CD14-positive monocyte (primary cell): ENCODE measurements around the gene OR2M2. TPM values are rescaled to one million over a fixed set of nuclear protein-coding genes. Genes with fewer than 3 reads are reported as not detected.

Source experiments
- DNase-seq, 3 donors: peaks; one replicate each; pipeline ENCODE4 v3.0.0-alpha.2; 2011 to 2022
- H2AFZ ChIP-seq: 2 replicates; pipeline ENCODE4 v1.6.0; 2012; ENCODE audit warnings: mild to moderate bottlenecking, low read depth, low read length, inconsistent platforms; ENCODE audit not compliant: insufficient read depth, poor library complexity, severe bottlenecking
- H3K27ac ChIP-seq, 2 donors: 1 replicate in 1 of 2; 2 replicates in 1 of 2; pipeline ENCODE4 v1.5.1; 2012 to 2013; ENCODE audit warnings: low read length in 2 of 2, control low read depth in 1 of 2, inconsistent platforms in 1 of 2, low read depth in 1 of 2, mild to moderate bottlenecking in 1 of 2
- H3K27me3 ChIP-seq, 2 donors: one replicate each; pipeline versions ENCODE4 v1.6.0 to v1.6.1; 2011 to 2013; ENCODE audit warnings: low read length in 2 of 2; ENCODE audit not compliant: control insufficient read depth in 2 of 2, insufficient read depth in 2 of 2
- H3K36me3 ChIP-seq, 2 donors: replicated peaks in 1 of 2; 1 replicate in 1 of 2; 2 replicates in 1 of 2; pipeline versions ENCODE4 v1.5.1 to v1.6.1; 2012 to 2013; ENCODE audit warnings: low read length in 2 of 2, control low read depth in 1 of 2, inconsistent platforms in 1 of 2, mild to moderate bottlenecking in 1 of 2; ENCODE audit not compliant: insufficient read depth in 2 of 2, control insufficient read depth in 1 of 2
- H3K4me1 ChIP-seq, 2 donors: 1 replicate in 1 of 2; 2 replicates in 1 of 2; pipeline versions ENCODE4 v1.5.1 to v1.6.1; 2012 to 2013; ENCODE audit warnings: low read length in 2 of 2, control low read depth in 1 of 2, inconsistent platforms in 1 of 2, mild to moderate bottlenecking in 1 of 2, moderate library complexity in 1 of 2; ENCODE audit not compliant: insufficient read depth in 2 of 2, control insufficient read depth in 1 of 2
- H3K4me2 ChIP-seq: replicated peaks from 2 replicates; pipeline ENCODE3; 2012; ENCODE audit warnings: low read length, moderate library complexity, mild to moderate bottlenecking; ENCODE audit not compliant: poor library complexity, severe bottlenecking; ENCODE audit errors: extremely low read depth
- H3K4me3 ChIP-seq, 3 experiments: fragments of 200-600 bp in 1 of 3; sonication (generic) in 1 of 3; replicated peaks in 1 of 3; 1 replicate in 2 of 3; 2 replicates in 1 of 3; pipeline ENCODE4 v1.5.1; 2011 to 2013; ENCODE audit warnings: low read length in 3 of 3, mild to moderate bottlenecking in 3 of 3, control low read depth in 2 of 3, low read depth in 2 of 3, inconsistent platforms in 1 of 3, moderate library complexity in 1 of 3
- H3K79me2 ChIP-seq: 2 replicates; pipeline ENCODE4 v1.6.0; 2012; ENCODE audit warnings: mild to moderate bottlenecking, control low read depth, inconsistent platforms, low read length, moderate library complexity; ENCODE audit not compliant: insufficient read depth
- H3K9ac ChIP-seq: 2 replicates; pipeline ENCODE4 v1.6.0; 2017; ENCODE audit warnings: low read length, mild to moderate bottlenecking; ENCODE audit not compliant: insufficient read depth, poor library complexity, severe bottlenecking
- H3K9me3 ChIP-seq, 2 donors: replicated peaks in 1 of 2; 1 replicate in 1 of 2; 2 replicates in 1 of 2; pipeline versions ENCODE4 v1.5.1 to v1.6.1; 2012 to 2013; ENCODE audit warnings: low read length in 2 of 2, control low read depth in 1 of 2; ENCODE audit not compliant: control insufficient read depth in 1 of 2, insufficient read depth in 1 of 2
- H4K20me1 ChIP-seq: 2 replicates; pipeline ENCODE4 v1.6.0; 2012; ENCODE audit warnings: mild to moderate bottlenecking, low read length, control low read depth, moderate library complexity; ENCODE audit not compliant: insufficient read depth
- H3K27ac Mint-ChIP-seq, 7 donors: one replicate each; pipeline ENCODE4 v1.8.0; 2020; ENCODE audit warnings: mild to moderate bottlenecking in 7 of 7, mixed read lengths in 7 of 7, moderate library complexity in 6 of 7, inconsistent platforms in 2 of 7
- H3K27me3 Mint-ChIP-seq, 3 donors: one replicate each; pipeline ENCODE4 v1.8.0; 2021 to 2022; ENCODE audit warnings: low read depth in 3 of 3, mild to moderate bottlenecking in 3 of 3, mixed read lengths in 3 of 3, moderate library complexity in 3 of 3, inconsistent platforms in 1 of 3
- H3K36me3 Mint-ChIP-seq, 2 donors: one replicate each; pipeline ENCODE4 v1.8.0; 2020; ENCODE audit warnings: mixed read lengths in 2 of 2, inconsistent platforms in 1 of 2, mild to moderate bottlenecking in 1 of 2
- H3K4me1 Mint-ChIP-seq: one replicate; pipeline ENCODE4 v1.8.0; 2020; ENCODE audit warnings: mild to moderate bottlenecking, mixed read lengths
- H3K4me3 Mint-ChIP-seq, 2 donors: one replicate each; pipeline ENCODE4 v1.8.0; 2020; ENCODE audit warnings: mild to moderate bottlenecking in 2 of 2, mixed read lengths in 2 of 2, moderate library complexity in 1 of 2
- H3K9me3 Mint-ChIP-seq, 7 donors: one replicate each; pipeline ENCODE4 v1.8.0; 2020 to 2022; ENCODE audit warnings: mixed read lengths in 7 of 7, mild to moderate bottlenecking in 6 of 7, moderate library complexity in 6 of 7, inconsistent platforms in 2 of 7
- WGBS: methylation state at CpG from one replicate; pipeline ENCODE4 v1.1.5; 2013; ENCODE audit warnings: missing lambda C conversion rate; ENCODE audit not compliant: insufficient coverage; 5-methylcytosine and 5-hydroxymethylcytosine counted together
- intact Hi-C, 2 donors: fragments of 100-400 bp; cut with micrococcal nuclease; formaldehyde crosslinking; loops; one replicate each; pipeline versions ENCODE4 v1.15.0 to v1.15.1; 2023
- polyA plus RNA-seq, 3 donors: library from polyadenylated mRNA; depleted of rRNA in 1 of 3; unstranded in 2 of 3; stranded (reverse) in 1 of 3; fragments of 300-500 nt in 2 of 3; fragments of >200 nt in 1 of 3; fragmentation: Illumina TruSeq in 2 of 3; gene quantifications; 1 replicate in 2 of 3; 2 replicates in 1 of 3; pipeline ENCODE4 v1.2.3, GENCODE V29; 2012 to 2021
- TF ChIP-seq, protein P1 (sequence below): fragments of 200-600 bp; IDR thresholded peaks from one replicate; pipeline ENCODE4 v1.8.0; 2022; ENCODE audit warnings: antibody characterized with exemption, mild to moderate bottlenecking

The OR2M2 gene
- polyA plus RNA-seq, 3 donors, result not detected

DNA sequence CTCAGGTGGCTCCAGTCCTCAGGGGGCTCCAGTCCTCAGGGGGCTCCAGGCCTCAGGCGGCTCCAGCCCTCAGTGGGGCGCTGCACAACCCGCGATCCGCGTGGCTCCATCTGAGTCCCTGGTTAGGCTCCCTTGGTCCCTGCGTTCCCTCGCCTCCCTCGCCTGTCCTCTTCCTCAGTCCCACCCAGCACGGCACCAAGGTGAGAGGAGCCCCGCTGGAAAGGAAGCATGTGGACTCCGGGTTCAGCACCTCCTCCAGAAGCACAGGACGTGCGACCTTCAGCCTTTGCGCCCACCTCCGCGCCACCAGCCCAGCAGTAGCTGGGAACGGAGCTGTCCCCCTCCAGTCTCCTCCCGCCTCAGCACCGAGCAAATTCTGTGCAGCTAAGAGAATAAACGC lies 37.8 kb upstream of the OR2M2 start:
- TF ChIP-seq, protein P1, sequence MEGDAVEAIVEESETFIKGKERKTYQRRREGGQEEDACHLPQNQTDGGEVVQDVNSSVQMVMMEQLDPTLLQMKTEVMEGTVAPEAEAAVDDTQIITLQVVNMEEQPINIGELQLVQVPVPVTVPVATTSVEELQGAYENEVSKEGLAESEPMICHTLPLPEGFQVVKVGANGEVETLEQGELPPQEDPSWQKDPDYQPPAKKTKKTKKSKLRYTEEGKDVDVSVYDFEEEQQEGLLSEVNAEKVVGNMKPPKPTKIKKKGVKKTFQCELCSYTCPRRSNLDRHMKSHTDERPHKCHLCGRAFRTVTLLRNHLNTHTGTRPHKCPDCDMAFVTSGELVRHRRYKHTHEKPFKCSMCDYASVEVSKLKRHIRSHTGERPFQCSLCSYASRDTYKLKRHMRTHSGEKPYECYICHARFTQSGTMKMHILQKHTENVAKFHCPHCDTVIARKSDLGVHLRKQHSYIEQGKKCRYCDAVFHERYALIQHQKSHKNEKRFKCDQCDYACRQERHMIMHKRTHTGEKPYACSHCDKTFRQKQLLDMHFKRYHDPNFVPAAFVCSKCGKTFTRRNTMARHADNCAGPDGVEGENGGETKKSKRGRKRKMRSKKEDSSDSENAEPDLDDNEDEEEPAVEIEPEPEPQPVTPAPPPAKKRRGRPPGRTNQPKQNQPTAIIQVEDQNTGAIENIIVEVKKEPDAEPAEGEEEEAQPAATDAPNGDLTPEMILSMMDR, result no peak
- no peaks in the 10 kb centered on the region for H3K27me3 ChIP-seq

DNA sequence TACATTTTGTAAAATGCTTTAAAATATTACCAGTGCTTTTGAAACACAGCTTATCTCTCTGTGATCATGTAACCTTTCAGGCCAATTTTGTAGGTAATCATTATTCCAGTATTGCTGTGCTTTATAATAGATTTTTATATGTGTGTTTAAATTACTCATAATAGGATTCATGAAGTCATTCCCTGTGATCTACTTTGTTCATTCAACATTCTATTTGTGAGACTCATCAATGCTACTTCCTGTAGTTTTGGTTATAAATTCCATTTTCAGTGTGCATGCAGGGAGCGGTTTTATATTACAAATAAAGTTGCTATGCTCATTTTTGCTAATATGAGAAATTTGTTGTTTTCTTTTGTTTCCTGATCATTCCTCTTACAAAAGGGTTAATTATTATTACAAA lies 33.8 kb upstream of the OR2M2 start:
- peaks cover 0 to 8% of the 10 kb centered on the region in 2 donors for H3K9me3 ChIP-seq
- DNase-seq, result no peak
- no peaks in the 10 kb centered on the region for H3K36me3 ChIP-seq
- H3K27me3 Mint-ChIP-seq, result peaks cover 2 to 3% (median 2%) of the 10 kb centered on the region in 3 donors
- TF ChIP-seq, protein P1, result no peak
- intact Hi-C loops, result no loop called here
- no peaks in the 10 kb centered on the region for H3K36me3 Mint-ChIP-seq
- no peaks in the 10 kb centered on the region for H3K79me2 ChIP-seq
- H3K27ac Mint-ChIP-seq, result no peak overlapping the region
- no peak overlapping the region for H3K9ac ChIP-seq
- no peaks in the 10 kb centered on the region for H3K4me1 Mint-ChIP-seq
- WGBS, result no CpG with 5 or more reads among the region's 1 CpG
- no peak overlapping the region for H3K27ac ChIP-seq
- peaks cover 0 to 11% (median 1%) of the 10 kb centered on the region in 7 donors for H3K9me3 Mint-ChIP-seq
- no peak overlapping the region for H2AFZ ChIP-seq
- no peaks in the 10 kb centered on the region for H3K4me1 ChIP-seq
- H3K4me3 Mint-ChIP-seq, result no peak overlapping the region
- H3K4me2 ChIP-seq, result no peak overlapping the region
- H3K27me3 ChIP-seq, result no peaks in the 10 kb centered on the region
- no peak overlapping the region for H3K4me3 ChIP-seq
- no peaks in the 10 kb centered on the region for H4K20me1 ChIP-seq

More for the DNA sequence above, 37.8 kb upstream of the OR2M2 start:
- no peaks in the 10 kb centered on the region for H3K36me3 ChIP-seq
- H3K9me3 Mint-ChIP-seq, result peaks cover 0 to 9% (median 4%) of the 10 kb centered on the region in 7 donors
- H3K27ac ChIP-seq, result no peak overlapping the region
- no peaks in the 10 kb centered on the region for H3K4me1 Mint-ChIP-seq
- no peaks in the 10 kb centered on the region for H3K4me1 ChIP-seq
- no peak overlapping the region for H2AFZ ChIP-seq
- H3K27me3 Mint-ChIP-seq, result peaks cover 1 to 5% (median 2%) of the 10 kb centered on the region in 3 donors
- H3K36me3 Mint-ChIP-seq, result no peaks in the 10 kb centered on the region
- no peaks in the 10 kb centered on the region for H4K20me1 ChIP-seq
- DNase-seq, result no peak
- no peak overlapping the region for H3K4me3 Mint-ChIP-seq
- H3K9me3 ChIP-seq, result peaks cover 0 to 6% of the 10 kb centered on the region in 2 donors
- intact Hi-C loops, result no loop called here
- no peaks in the 10 kb centered on the region for H3K79me2 ChIP-seq
- no peak overlapping the region for H3K4me2 ChIP-seq
- no peak overlapping the region for H3K4me3 ChIP-seq
- H3K9ac ChIP-seq, result no peak overlapping the region
- no peak overlapping the region for H3K27ac Mint-ChIP-seq
- WGBS, result 81% methylated on average over 18 of the region's 21 CpGs
